NCI-H2107 treated with DMSO at 0.1 percent for 48 hours (cell line): ENCODE measurements around the gene PLEKHO2.
A peak's percentile ranks its signal among the peaks of the same experiment; 100 is the strongest.

ENCODE experiments used
- DNase-seq: peaks from one replicate; lab custom pipeline; 2025; ENCODE audit not compliant: unreplicated experiment; lab: John Stamatoyannopoulos, UW

PLEKHO2 gene

GRCh38 chr15:64855205-64855975 is 13.7 kb downstream of the PLEKHO2 start:
- no peak for DNase-seq

- DNase-seq, result no peak
Observed at GRCh38 chr15:64856429-64857145, 14.9 kb downstream of the PLEKHO2 start.

- DNase-seq, result no peak
Observed at GRCh38 chr15:64857421-64857820, 15.7 kb downstream of the PLEKHO2 start.

- DNase-seq, result no peak
Observed at GRCh38 chr15:64858021-64858575, 16.4 kb downstream of the PLEKHO2 start.

GRCh38 chr15:64859226-64859625 is 17.5 kb downstream of the PLEKHO2 start:
- no peak for DNase-seq

- no peak for DNase-seq
Observed at GRCh38 chr15:64861331-64861730, 19.6 kb downstream of the PLEKHO2 start.

- no peak for DNase-seq
Observed at GRCh38 chr15:64861960-64862359, 20.2 kb downstream of the PLEKHO2 start.

- no peak for DNase-seq
Observed at GRCh38 chr15:64862408-64862807, 20.7 kb downstream of the PLEKHO2 start.

- DNase-seq, result no peak
Observed at GRCh38 chr15:64864068-64864467, 22.4 kb downstream of the PLEKHO2 start.

GRCh38 chr15:64865126-64865997 is 23.6 kb downstream of the PLEKHO2 start:
- no peak for DNase-seq

- DNase-seq, result no peak
Observed at GRCh38 chr15:64865998-64866520, 24.3 kb downstream of the PLEKHO2 start.

GRCh38 chr15:64869501-64869900 is 27.8 kb downstream of the PLEKHO2 start:
- no peak for DNase-seq

GRCh38 chr15:64870353-64870752 is 28.6 kb downstream of the PLEKHO2 start:
- DNase-seq, result no peak

- no peak for DNase-seq
Observed at GRCh38 chr15:64875641-64876223, 34.0 kb downstream of the PLEKHO2 start.

GRCh38 chr15:64877435-64877834 is 35.7 kb downstream of the PLEKHO2 start:
- no peak for DNase-seq

- no peak for DNase-seq
Observed at GRCh38 chr15:64878705-64879104, 37.0 kb downstream of the PLEKHO2 start.

- DNase-seq, result no peak
Observed at GRCh38 chr15:64883100-64883581, 41.4 kb downstream of the PLEKHO2 start.

GRCh38 chr15:64883997-64884511 is 42.3 kb downstream of the PLEKHO2 start:
- DNase-seq, result peak; percentile 35

GRCh38 chr15:64884679-64885078 is 43.0 kb downstream of the PLEKHO2 start:
- DNase-seq, result no peak

- no peak for DNase-seq
Observed at GRCh38 chr15:64888336-64888735, 46.6 kb downstream of the PLEKHO2 start.
